ENCODE data around the gene MYH10.
A peak's percentile ranks its signal among the peaks of the same experiment; 100 is the strongest.

Gene MYH10

DNA sequence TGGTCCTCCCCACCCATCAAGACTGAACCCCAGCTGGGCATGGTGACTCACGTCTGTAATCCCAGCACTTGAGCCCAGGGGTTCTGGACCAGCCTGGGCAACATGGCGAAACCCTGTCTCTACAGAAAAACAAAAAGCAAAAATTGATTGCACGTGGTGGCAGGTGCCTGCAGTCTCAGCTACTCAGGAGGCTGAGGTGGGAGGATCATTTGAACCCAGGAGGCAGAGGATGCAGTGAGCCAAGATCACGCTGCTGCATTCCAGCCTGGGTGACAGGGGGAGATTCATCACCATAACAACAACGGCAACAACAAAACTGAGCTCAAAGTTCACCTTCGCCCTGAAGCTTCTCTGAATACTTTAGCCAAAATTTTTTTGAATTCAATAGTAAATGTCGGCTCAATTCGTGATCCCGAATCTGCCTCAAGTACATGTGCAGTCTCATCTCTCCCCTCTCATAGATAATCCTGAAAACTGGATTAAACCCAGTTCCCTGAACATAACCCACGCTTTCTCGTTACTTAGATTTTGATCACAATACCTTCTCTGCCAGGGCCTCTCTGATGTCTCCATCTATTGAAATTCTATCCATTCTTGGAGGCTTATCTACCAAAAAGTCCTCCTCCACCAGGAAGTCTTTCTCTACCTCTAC is 13.5 kb upstream of the MYH10 start:
- Histone ChIP-seq H3K4me2 (ENCODE audit: low read length) (no peak overlapping the region), H3K9ac (no peak overlapping the region), H3K4me1 (no peaks in the 10 kb centered on the region), H2AFZ (no peak overlapping the region), H3K79me2 (no peaks in the 10 kb centered on the region), H3K9me3 (ENCODE audit: control insufficient read depth, low read length) (no peaks in the 10 kb centered on the region), H3K36me3 (ENCODE audit: control insufficient read depth, insufficient read depth, low read length) (no peaks in the 10 kb centered on the region), H3K27ac (no peak overlapping the region), H3K4me3 (ENCODE audit: low read depth, low read length) (no peak overlapping the region), H3K27me3 (ENCODE audit: control insufficient read depth, insufficient read depth, low read length) (no peaks in the 10 kb centered on the region)
- TF ChIP-seq, protein P1, sequence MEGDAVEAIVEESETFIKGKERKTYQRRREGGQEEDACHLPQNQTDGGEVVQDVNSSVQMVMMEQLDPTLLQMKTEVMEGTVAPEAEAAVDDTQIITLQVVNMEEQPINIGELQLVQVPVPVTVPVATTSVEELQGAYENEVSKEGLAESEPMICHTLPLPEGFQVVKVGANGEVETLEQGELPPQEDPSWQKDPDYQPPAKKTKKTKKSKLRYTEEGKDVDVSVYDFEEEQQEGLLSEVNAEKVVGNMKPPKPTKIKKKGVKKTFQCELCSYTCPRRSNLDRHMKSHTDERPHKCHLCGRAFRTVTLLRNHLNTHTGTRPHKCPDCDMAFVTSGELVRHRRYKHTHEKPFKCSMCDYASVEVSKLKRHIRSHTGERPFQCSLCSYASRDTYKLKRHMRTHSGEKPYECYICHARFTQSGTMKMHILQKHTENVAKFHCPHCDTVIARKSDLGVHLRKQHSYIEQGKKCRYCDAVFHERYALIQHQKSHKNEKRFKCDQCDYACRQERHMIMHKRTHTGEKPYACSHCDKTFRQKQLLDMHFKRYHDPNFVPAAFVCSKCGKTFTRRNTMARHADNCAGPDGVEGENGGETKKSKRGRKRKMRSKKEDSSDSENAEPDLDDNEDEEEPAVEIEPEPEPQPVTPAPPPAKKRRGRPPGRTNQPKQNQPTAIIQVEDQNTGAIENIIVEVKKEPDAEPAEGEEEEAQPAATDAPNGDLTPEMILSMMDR (IDR thresholded peaks at IDR 0.05) = no peak

DNA sequence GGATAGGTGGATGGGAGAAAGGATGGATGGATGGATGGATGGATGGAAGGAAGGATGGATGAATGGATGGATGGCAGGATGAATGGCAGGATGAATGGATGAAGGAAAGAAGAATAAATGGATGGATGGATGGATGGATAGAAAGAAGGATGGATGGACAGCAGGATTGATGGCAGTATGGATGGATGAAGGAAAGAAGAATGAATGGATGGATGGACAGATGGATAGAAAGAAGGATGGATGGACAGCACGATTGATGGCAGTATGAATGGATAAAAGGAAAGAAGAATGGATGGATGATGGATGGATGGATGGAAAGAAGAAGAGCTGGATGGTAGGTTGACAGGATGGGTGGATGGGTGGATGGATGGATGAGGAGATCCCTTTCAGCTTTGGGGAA is 9.2 kb upstream of the MYH10 start:
- no peaks in the 10 kb centered on the region for H3K27me3 ChIP-seq (ENCODE audit: control insufficient read depth, insufficient read depth, low read length)
- no peaks in the 10 kb centered on the region for H3K9me3 ChIP-seq (ENCODE audit: control insufficient read depth, low read length)
- H3K36me3 ChIP-seq (ENCODE audit: control insufficient read depth, insufficient read depth, low read length) = no peaks in the 10 kb centered on the region
- no peaks in the 10 kb centered on the region for H3K4me1 ChIP-seq
- no peaks in the 10 kb centered on the region for H3K79me2 ChIP-seq
- H2AFZ ChIP-seq = no peak overlapping the region
- TF ChIP-seq, protein P1 (IDR thresholded peaks at IDR 0.05) = no peak
- no peak overlapping the region for H3K27ac ChIP-seq
- H3K9ac ChIP-seq = no peak overlapping the region
- no peak overlapping the region for H3K4me2 ChIP-seq (ENCODE audit: low read length)
- no peak overlapping the region for H3K4me3 ChIP-seq (ENCODE audit: low read depth, low read length)

DNA sequence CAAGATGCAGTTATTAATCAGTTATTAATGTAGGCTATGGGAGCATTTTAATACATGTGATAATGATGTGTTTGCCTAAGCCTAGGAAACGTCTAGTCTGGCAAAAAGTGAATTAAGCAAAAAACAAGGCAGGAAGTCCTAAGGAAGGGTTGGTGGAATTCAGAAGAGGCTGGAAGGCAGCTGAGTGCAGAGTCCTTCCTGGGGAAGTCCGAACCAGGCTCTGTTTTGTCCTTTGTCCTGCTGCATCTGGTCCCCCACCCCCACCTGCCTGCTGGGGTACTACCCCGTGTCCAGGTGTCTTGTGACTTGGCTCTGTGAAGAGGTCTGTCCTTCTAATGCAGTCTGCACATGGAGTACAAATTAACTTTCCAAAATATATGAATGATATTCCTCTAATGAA is 1.5 kb upstream of the MYH10 start:
- TF ChIP-seq, protein P1 (IDR thresholded peaks at IDR 0.05) = no peak
- no peaks in the 10 kb centered on the region for H3K27me3 ChIP-seq (ENCODE audit: control insufficient read depth, insufficient read depth, low read length)
- H3K4me2 ChIP-seq (ENCODE audit: low read length) = no peak overlapping the region
- H3K36me3 ChIP-seq (ENCODE audit: control insufficient read depth, insufficient read depth, low read length) = no peaks in the 10 kb centered on the region
- peak overlapping the region; percentile 89 for H2AFZ ChIP-seq
- peaks cover 4% of the 10 kb centered on the region for H3K4me1 ChIP-seq
- no peaks in the 10 kb centered on the region for H3K9me3 ChIP-seq (ENCODE audit: control insufficient read depth, low read length)
- no peak overlapping the region for H3K4me3 ChIP-seq (ENCODE audit: low read depth, low read length)
- H3K9ac ChIP-seq = no peak overlapping the region
- H3K79me2 ChIP-seq = peaks cover 7% of the 10 kb centered on the region
- no peak overlapping the region for H3K27ac ChIP-seq

DNA sequence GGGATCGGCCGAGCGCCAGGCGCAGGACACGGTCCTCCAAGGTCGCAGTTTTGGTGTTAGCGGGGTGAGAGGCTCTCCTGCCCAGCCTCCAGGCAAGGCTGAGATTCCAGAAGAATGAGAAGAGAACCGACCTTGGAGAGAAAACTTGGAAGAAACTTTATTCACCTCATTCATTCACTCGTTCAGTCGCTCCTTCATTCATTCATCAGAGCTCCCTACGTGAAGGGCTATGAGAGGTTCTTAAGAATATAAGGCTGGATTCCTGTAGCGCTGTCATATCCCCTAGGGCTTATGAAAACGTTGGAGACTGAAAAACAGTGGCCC is 991 bp upstream of the MYH10 start:
- peak overlapping the region; percentile 99 for H3K4me2 ChIP-seq (ENCODE audit: low read length)
- peak overlapping the region; percentile 77 for H3K27ac ChIP-seq
- TF ChIP-seq, protein P1 (IDR thresholded peaks at IDR 0.05) = no peak
- peaks cover 7% of the 10 kb centered on the region for H3K79me2 ChIP-seq
- H3K9ac ChIP-seq = no peak overlapping the region
- H3K4me3 ChIP-seq (ENCODE audit: low read depth, low read length) = peak overlapping the region; percentile 80
- peaks cover 4% of the 10 kb centered on the region for H3K4me1 ChIP-seq
- H3K27me3 ChIP-seq (ENCODE audit: control insufficient read depth, insufficient read depth, low read length) = no peaks in the 10 kb centered on the region
- peak overlapping the region; percentile 89 for H2AFZ ChIP-seq
- no peaks in the 10 kb centered on the region for H3K36me3 ChIP-seq (ENCODE audit: control insufficient read depth, insufficient read depth, low read length)
- H3K9me3 ChIP-seq (ENCODE audit: control insufficient read depth, low read length) = no peaks in the 10 kb centered on the region
